ENCODE results near the gene C1orf174.

The C1orf174 gene

GRCh38 chr1:3900150-3900968, at the start of gene C1orf174:
Gene C1orf174, minus strand, starts transcription at chr1:3900272. Its CDS starts 86 bp downstream, at chr1:3900186.
- H3K4me3 ChIP-seq (ENCODE audit: low read depth, low read length): peak within 1 kb of the TSS; percentile 78

GRCh38 chr1:3948344-3948743, 48.3 kb upstream of the C1orf174 start:
- H3K4me3 ChIP-seq (ENCODE audit: low read depth, low read length): no peak overlapping the region

DNA sequence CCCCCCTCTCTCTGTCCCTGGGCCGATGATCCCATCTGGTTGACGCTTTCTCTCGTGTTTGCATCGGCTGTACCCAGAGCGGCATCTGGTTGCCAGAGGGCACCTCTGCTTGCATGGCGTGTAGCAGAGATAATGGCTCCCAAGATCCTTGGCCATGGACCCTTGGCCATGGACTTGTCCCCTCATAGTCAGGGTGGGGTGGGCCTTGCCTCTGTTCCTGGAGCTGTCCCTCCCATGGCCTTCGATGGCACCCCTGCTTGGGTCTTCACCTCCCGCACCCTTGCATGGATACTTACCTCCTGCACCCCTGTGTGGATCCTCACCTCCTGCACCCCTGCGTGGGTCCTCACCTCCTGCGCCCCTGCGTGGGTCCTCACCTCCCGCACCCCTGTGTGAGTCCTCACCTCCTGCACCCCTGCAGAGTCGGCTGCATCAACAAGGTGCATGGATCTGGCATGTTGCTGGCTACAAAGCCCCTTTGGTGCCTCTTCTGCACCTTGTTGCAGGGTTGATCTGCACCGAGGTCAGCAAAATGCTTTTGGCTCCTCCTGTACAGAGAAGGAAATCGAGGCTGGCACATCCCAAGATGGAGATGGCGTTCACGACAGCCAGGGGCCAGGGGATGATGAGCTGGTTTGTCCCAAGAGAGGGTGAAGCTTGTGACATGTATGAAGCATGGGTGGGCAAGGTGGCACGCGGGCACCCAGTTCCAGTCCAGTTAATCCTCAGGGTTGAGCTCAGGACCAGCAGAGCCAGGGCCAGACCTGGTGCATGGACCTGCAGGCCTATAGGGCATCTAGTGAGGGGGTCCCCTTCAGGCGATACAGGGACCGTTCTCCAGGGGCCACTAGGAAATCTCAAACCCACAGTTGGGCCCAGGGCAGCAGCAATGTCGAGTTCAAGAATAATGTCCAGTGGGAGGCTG, 46.1 kb upstream of the C1orf174 start:
- no peak overlapping the region for H3K4me3 ChIP-seq (ENCODE audit: low read depth, low read length)

DNA sequence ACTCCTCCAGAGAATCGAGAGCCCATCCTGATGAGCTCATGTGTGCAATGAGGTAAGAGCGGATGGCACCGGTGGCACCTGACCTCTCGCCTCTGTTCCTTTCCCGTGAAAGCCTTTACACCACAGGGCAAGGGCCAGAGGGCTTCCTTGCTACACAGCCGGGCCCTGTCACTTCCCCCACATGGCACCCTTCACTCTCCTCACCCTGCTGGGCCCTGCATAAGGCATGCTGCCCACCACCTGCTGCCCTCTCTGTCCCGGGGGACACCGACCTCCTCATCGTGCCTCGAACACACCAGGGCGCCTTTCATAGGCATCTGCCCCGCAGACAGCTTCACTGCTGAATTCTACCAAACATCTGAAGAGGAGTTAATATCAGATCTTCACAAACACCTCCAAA, 45.1 kb upstream of the C1orf174 start:
- H3K4me3 ChIP-seq (ENCODE audit: low read depth, low read length): no peak overlapping the region

DNA sequence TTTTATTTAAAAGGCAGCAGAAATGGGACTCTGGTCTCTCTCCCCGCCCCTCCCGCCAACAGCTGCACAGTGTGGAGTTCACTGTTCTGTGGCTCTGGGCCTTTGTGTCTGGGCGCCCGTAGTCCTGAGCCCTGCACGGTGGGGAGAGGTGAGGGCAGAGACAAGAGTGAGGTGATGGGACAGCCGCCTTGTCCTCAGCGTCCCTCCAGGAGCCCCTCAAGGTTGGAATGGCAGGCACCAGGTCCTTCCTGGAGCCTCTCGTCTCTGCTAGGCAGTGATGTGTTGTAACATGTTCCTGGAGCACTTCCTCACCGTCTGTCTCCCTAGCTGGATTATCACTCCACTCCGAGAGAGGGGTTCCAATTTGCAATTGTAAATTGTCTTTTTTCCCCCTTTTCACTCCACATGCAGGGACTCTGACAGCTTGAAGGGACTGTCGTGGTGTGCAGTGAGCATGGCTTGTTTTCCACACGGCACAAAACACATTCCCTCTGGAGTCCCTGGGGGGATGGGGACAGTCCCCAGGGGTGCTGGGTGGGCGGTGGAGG, 44.6 kb upstream of the C1orf174 start:
- no peak overlapping the region for H3K4me3 ChIP-seq (ENCODE audit: low read depth, low read length)

GRCh38 chr1:3943806-3944577, 43.9 kb upstream of the C1orf174 start:
- H3K4me3 ChIP-seq (ENCODE audit: low read depth, low read length): no peak overlapping the region

- H3K4me3 ChIP-seq (ENCODE audit: low read depth, low read length): no peak overlapping the region
Measured at GRCh38 chr1:3943123-3943431, 43.0 kb upstream of the C1orf174 start.

- H3K4me3 ChIP-seq (ENCODE audit: low read depth, low read length): no peak overlapping the region
Measured at GRCh38 chr1:3942416-3943122, 42.5 kb upstream of the C1orf174 start.

DNA sequence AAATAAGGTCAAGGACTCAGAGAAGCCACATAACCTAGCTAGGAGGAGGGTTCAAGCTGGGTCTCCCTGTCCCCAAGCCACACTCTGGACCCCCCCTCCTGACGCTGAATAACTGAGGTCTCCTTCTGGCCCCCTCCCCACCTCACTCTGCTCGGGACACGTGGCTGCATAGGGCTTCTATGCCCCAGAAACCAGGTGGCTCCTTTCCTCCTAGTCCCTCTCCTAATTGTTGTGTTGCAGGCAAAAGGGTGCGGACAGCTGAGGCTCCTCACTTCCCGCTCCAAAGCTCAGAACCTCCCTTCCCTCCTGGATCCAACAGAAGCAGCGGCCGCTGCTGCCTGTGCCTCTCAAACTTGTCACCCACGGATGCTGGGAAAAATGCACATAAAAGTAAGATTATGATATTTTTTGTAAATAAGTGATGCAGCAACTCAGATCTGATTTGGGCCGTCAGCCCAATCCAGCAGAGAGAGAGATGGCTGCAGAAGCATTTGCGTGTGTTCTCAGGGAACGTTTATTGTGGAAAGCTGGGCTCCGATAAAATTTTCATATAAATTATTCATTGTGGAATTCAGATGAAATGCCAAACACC, 40.8 kb upstream of the C1orf174 start:
- H3K4me3 ChIP-seq (ENCODE audit: low read depth, low read length): no peak overlapping the region

DNA sequence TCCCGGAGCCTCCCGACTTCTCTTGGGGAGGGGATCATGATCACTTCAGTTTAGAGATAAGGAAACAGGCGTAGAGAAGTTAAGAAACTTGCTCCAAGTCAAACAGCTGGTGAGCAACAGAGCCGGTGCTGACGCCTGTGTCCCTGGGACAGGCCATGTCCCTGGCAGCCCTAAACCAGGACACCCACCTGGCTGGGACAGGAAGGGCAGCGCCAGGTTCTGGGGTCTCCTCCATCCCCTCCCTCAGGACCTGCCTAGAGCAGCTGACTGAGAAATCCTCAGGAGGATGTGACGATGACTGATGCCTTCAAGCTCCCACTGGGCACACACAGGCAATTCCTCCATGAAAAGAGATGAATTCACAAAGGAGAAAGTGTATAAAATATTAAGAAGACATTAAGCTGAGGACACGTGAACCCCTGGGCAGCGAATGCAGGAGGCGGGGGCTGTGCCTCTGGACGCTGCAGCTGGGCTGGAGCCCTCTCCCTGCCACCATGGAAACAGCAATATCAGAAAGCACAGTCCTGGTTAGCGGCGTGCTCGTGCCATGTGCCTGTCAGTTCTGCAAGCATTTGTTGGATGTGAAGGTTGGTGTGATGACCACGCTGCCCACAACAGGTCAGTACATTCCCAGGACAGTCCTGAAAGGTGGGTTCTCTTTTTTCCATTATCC, 40.1 kb upstream of the C1orf174 start:
- no peak overlapping the region for H3K4me3 ChIP-seq (ENCODE audit: low read depth, low read length)

DNA sequence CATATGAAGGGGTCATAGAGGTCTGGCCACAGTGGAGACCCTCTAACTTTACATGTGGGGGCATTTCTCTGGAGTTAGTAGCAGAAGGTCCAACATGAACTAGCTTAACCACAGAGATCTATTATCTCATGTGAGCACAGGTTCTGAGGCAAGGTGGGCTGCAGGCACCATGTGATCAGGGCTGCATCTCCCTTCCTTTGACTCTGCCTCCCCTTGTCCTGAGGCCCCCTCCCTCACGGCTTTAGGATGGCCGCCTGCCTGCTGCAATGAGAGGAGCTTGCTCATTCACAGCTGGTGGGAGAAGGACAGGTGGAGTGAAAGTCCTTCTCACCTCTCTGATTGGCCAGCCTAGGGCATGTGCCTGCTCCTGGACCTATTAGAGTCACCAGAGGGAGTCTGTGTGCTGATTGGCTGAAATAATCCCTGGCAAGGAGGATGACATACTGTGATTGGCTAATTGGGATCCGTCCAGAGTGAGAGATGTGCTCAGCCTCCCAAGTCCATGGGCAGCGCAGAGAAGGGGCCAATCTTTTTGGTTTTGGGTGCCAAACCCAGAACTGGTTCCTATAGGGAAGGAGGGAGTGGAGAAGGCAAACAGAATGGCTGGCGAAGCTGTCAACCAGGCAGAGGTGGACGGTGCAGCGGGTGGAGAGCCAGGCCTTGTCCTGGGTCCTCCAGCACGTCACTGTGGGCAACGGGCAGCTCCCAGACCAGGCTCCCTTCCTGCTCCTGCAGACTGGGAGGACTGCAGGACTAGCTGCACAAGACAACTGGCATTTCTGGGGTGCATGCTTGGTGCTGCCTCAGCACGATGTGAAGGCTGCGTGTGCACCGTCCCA, 39.4 kb upstream of the C1orf174 start:
- no peak overlapping the region for H3K4me3 ChIP-seq (ENCODE audit: low read depth, low read length)

DNA sequence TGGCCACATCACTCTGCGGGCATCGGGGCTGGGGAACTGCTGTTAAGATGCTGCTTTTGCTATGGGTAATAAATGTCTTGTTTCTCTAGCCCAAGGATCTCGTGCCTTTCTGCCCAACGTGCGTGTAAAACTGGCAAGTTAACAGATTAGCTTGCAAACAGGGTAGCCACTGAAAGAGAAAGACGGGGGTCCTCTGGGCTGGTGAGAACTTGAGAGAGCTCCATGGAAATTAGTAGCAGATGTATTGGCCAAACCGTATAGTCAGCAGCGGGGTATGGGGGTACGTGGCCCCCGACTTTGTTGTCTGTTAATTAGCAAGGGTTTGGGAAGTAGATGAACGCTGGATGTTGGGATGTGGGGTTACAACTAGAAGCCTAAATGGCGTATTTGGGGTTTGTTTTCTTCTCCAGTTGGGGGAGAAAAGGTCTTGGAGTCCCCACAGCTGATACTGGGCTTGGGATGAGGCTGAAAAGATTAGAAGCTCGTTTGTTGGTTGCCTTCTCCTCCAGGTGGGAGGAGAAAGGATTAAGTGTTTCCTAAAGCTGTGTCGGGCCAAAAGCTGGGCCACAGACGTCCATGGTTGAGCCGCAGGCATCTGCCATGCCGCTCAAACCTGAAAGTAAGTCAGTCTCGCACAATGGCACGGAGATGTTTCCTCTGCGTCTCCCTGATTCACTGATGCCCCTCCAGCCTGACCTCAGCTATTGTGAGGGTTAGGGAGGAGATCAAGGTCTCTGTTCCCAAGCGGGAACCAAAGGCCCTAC, 32.3 kb upstream of the C1orf174 start:
- H3K4me3 ChIP-seq (ENCODE audit: low read depth, low read length): no peak overlapping the region

GRCh38 chr1:3931007-3931912, 31.2 kb upstream of the C1orf174 start:
- H3K4me3 ChIP-seq (ENCODE audit: low read depth, low read length): no peak overlapping the region

- no peak overlapping the region for H3K4me3 ChIP-seq (ENCODE audit: low read depth, low read length)
Measured at GRCh38 chr1:3930301-3931006, 30.4 kb upstream of the C1orf174 start.

DNA sequence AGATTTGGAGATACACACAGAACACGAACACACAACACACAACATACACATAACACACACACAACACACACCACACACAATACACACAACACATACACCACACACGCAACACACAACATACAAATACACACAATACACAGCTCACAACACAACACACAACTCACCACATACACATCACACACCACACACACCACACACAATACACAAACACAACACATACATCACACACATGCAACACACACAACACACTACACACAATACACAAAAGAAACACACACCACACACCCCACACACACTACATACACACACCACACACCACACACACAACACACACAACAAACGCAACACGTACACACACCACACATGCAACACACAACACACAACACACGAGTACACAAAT, 29.1 kb upstream of the C1orf174 start:
- H3K4me3 ChIP-seq (ENCODE audit: low read depth, low read length): no peak overlapping the region

DNA sequence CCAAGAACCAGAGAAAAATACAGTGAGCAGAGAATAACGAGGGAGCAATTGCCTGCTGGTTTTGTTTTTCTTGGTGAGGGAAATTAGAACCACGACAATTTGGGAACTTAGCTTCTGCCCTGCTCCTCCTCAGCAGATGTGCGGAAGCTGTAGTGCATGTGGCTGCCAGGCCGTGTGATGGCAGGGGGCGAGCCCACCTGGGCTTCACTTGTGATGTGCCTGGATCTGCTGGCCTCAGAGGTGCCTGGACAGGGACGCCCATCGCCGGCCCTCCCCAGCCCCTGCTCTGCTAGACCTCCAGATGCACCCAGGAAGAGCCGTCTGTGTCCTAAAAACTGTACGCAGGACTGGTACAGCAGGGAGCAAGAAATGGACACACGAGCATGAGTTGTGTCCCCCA, 28.5 kb upstream of the C1orf174 start:
- no peak overlapping the region for H3K4me3 ChIP-seq (ENCODE audit: low read depth, low read length)
